VCaP (cell line): ENCODE measurements around the gene PRC1.

Experiments used
- H3K27ac ChIP-seq: fragments of 450-650 bp; 2 replicates; pipeline ENCODE4 v1.5.1; 2017
- TF ChIP-seq, protein P1 (sequence below): fragments of 450-650 bp; conservative IDR thresholded peaks from 2 replicates; pipeline ENCODE4 v1.5.1; 2017; ENCODE audit warnings: mild to moderate bottlenecking, moderate library complexity

Gene PRC1

DNA sequence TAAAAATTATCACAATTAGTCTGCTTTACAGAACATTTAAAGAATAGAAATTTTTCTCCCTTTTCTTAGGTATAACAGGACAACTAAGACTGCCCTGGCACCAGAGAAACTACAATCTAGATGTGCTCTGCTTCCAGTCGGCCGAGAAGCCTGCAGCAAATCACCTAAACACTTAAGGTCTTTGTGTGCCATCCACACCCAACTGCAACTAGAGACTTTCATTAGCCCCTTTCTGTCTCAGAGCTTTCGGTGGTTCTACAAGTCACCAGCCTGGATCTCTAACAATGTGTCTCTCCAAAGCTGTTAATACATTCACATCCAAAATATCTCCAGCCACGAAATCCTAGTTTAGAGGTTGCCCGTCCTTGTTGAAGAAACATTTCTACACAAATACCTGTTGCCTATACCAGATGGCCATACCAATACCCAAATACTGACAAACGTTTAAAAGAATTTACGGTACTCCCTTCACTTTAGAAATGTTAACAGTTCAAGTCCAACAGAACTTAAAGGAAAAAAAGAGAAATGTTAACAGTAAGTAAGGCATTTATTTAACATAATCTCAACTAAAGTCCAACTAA, 6.7 kb downstream of the PRC1 start:
- TF ChIP-seq, protein P1, sequence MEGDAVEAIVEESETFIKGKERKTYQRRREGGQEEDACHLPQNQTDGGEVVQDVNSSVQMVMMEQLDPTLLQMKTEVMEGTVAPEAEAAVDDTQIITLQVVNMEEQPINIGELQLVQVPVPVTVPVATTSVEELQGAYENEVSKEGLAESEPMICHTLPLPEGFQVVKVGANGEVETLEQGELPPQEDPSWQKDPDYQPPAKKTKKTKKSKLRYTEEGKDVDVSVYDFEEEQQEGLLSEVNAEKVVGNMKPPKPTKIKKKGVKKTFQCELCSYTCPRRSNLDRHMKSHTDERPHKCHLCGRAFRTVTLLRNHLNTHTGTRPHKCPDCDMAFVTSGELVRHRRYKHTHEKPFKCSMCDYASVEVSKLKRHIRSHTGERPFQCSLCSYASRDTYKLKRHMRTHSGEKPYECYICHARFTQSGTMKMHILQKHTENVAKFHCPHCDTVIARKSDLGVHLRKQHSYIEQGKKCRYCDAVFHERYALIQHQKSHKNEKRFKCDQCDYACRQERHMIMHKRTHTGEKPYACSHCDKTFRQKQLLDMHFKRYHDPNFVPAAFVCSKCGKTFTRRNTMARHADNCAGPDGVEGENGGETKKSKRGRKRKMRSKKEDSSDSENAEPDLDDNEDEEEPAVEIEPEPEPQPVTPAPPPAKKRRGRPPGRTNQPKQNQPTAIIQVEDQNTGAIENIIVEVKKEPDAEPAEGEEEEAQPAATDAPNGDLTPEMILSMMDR, result no peak
- H3K27ac ChIP-seq, result peak overlapping the region; percentile 72

- H3K27ac ChIP-seq, result peak overlapping the region; percentile 72
- TF ChIP-seq, protein P1, result no peak
Observed at GRCh38 chr15:90986790-90987507, 7.4 kb downstream of the PRC1 start.

DNA sequence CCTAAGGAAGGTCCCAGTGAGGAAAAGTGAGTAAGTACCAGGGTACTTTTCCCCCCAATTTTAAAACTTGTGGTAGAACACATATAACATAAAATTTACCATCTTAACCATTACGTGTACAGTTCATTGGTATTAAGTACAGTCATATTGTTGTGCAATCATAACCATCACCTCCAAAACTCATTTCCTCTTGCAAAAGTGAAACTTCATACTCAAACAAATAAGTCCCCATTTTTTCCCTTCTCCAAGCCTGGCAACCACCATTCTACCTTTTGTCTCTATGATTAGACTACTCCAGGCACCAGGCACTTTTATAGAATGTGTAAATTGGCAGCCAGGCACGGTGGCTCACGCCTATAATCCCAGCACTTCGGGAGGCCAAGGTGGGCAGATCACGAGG, 12.2 kb downstream of the PRC1 start:
- no peak overlapping the region for H3K27ac ChIP-seq

DNA sequence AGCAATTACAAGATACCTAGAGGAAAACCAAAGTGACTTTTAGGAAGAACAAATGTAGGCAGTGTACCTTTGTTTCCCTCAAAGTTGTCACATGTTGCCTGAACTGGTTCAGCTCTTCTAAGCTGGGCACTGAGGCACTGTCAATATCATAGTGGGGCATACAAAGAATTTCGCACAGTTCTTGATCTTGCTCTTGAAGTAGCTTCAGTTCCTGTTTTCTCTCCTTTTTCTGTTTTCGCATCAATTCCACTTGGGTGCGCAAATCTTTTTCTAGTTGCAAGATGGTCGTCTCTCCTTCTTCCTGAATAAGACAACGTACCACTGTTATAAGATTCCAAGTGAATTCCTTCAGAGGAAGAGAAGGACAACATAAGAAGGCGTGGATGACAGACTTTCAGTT, 12.7 kb downstream of the PRC1 start:
- H3K27ac ChIP-seq, result no peak overlapping the region

More for the DNA sequence above, 12.2 kb downstream of the PRC1 start:
- TF ChIP-seq, protein P1, result no peak

DNA sequence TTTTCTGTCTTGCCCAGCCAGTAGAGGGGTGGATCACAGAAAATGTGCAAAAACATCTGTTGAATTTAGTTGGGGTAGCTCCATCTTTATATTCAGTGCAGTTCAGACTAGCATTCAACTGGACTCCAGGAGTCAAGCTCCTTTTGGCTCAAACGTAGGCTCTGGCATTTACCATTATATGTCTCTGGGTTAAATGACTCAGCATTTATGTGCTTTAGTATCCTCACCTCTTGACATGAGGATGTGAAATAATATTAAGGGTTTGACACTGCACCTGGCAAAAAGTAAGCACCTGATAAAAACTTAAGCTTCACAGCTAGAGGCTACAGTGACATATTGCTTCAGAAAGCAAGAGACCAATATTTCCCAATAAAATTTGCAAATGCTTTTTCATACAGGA, 14.8 kb downstream of the PRC1 start:
- TF ChIP-seq, protein P1, result no peak
- H3K27ac ChIP-seq, result no peak overlapping the region

More for the DNA sequence above, 12.7 kb downstream of the PRC1 start:
- TF ChIP-seq, protein P1, result no peak

- no peak overlapping the region for H3K27ac ChIP-seq
- TF ChIP-seq, protein P1, result no peak
Observed at GRCh38 chr15:90974216-90974615, 20.1 kb downstream of the PRC1 start.

DNA sequence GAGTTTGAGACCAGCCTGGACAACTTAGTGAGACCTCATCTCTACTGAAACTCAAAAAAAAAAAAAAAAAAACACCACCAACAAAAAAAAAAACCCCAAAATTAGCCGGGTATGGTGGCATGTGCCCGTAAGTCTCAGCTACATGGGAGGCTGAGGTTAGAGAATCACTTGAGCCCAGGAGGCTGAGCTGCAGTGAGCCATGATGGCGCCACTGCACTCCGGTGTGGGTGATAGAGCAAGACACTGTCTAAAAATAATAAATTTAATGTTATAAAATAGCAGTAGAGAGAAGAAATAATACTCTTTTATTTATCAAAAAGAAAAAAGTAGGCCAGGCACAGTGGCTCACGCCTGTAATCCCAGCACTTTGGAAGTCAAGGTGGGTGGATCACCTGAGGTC, 22.2 kb downstream of the PRC1 start:
- TF ChIP-seq, protein P1, result no peak
- H3K27ac ChIP-seq, result no peak overlapping the region
